ENCODE measurements around the gene XRCC5.

Gene XRCC5

DNA sequence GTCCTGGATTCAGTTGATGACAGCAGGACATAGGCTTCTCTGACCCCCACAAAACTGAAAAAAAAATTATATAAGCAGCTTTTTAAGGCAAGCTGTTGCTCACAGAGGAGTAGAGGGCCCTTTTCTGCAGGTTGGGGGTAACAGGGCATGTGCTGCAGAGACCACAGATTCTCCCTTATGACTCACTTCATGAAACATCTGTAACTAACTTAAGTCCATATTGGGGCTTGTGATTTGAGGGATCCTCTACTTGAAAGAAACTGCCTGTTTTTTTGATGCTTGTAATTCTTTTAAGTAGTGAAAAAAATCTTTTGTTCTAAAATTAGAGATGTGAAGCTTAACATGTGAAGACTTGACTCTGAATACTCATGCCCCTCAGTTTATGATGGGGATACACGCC lies 33.4 kb downstream of the XRCC5 start:
- Histone ChIP-seq H3F3A (ENCODE audit: insufficient read depth) (peaks cover 6% of the 10 kb centered on the region; the same call in 1 of the 2 replicates), H4K20me1 (ENCODE audit: low read depth, low read length) (peaks cover 11% of the 10 kb centered on the region; the same call in 1 of the 2 replicates), H3K27ac (ENCODE audit: low read depth, low read length) (no peak overlapping the region), H3K9me3 (ENCODE audit: insufficient read depth, low read length) (no peaks in the 10 kb centered on the region), H2AFZ (ENCODE audit: low read depth, low read length, severe bottlenecking) (no peak overlapping the region), H3K36me3 (ENCODE audit: low read length) (peaks cover 69% of the 10 kb centered on the region), H3K4me3 (ENCODE audit: insufficient read depth, low read length, poor library complexity, severe bottlenecking) (no peak overlapping the region), H3K27me3 (ENCODE audit: low read length) (no peaks in the 10 kb centered on the region), H3K4me2 (ENCODE audit: low read depth, low read length, poor library complexity, severe bottlenecking) (no peak overlapping the region), H3K79me2 (ENCODE audit: insufficient read depth, low read length) (peaks cover 7% of the 10 kb centered on the region), H3K9me2 (replicated peaks; ENCODE audit: insufficient read depth, low read length) (no peaks in the 10 kb centered on the region), H3K9ac (ENCODE audit: low read length) (no peak overlapping the region)
- TF ChIP-seq EZH2phosphoT487 (conservative IDR thresholded peaks at IDR 0.05; ENCODE audit: low read length) = no peak
- TF ChIP-seq, protein P1, sequence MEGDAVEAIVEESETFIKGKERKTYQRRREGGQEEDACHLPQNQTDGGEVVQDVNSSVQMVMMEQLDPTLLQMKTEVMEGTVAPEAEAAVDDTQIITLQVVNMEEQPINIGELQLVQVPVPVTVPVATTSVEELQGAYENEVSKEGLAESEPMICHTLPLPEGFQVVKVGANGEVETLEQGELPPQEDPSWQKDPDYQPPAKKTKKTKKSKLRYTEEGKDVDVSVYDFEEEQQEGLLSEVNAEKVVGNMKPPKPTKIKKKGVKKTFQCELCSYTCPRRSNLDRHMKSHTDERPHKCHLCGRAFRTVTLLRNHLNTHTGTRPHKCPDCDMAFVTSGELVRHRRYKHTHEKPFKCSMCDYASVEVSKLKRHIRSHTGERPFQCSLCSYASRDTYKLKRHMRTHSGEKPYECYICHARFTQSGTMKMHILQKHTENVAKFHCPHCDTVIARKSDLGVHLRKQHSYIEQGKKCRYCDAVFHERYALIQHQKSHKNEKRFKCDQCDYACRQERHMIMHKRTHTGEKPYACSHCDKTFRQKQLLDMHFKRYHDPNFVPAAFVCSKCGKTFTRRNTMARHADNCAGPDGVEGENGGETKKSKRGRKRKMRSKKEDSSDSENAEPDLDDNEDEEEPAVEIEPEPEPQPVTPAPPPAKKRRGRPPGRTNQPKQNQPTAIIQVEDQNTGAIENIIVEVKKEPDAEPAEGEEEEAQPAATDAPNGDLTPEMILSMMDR (IDR thresholded peaks at IDR 0.05; ENCODE audit: insufficient read depth, low read length, poor library complexity, severe bottlenecking) = no peak

DNA sequence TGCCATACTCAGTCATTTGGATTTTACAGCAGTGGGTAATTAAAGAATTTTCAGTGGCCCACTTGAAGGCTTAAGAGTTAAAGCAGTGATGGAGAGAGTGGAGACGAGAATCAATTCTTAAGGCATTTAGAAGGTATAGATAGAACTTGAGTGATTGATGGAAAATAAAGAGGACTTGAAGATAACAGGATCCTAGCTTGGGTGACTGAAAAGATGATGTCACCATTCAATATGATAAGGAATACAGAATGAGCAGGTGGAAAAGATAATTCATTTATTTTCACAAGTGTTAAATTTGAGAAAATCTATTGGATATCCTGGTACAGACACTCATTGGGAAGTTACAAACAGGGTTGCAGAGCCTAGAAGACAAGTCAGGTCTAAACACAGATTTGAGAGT lies 35.2 kb downstream of the XRCC5 start:
- peaks cover 25% of the 10 kb centered on the region for H3K79me2 ChIP-seq (ENCODE audit: insufficient read depth, low read length)

DNA sequence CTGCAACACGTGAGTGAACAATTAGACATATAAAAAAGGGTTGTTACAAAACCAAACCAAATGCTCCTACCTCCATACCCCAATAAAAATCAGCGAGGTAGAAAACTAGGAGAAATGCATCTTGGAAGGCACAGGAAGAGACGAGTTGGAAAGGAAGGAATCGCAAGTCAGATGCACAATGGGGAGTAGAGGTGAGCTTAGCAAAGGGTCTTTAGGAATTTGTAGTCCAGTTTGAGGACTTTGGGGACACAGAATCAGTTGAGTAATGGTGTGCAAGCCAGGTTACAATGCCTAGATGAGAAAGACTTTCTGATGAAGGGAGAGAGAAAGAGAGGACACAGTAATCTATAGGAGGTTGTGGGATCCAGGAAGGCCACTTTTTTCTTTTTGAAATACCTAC lies 35.7 kb downstream of the XRCC5 start:
- Histone ChIP-seq H3K4me2 (ENCODE audit: low read depth, low read length, poor library complexity, severe bottlenecking) (no peak overlapping the region), H3K79me2 (ENCODE audit: insufficient read depth, low read length) (peaks cover 26% of the 10 kb centered on the region)
- no peak for TF ChIP-seq EZH2phosphoT487 (conservative IDR thresholded peaks at IDR 0.05; ENCODE audit: low read length)
- TF ChIP-seq, protein P1 (IDR thresholded peaks at IDR 0.05; ENCODE audit: insufficient read depth, low read length, poor library complexity, severe bottlenecking) = no peak

More for the DNA sequence above, 35.2 kb downstream of the XRCC5 start:
- Histone ChIP-seq H3K9me2 (replicated peaks; ENCODE audit: insufficient read depth, low read length) (no peaks in the 10 kb centered on the region), H3F3A (ENCODE audit: insufficient read depth) (no peaks in the 10 kb centered on the region), H3K27ac (ENCODE audit: low read depth, low read length) (no peak overlapping the region), H4K20me1 (ENCODE audit: low read depth, low read length) (peaks cover 17% of the 10 kb centered on the region; the same call in 1 of the 2 replicates), H3K4me2 (ENCODE audit: low read depth, low read length, poor library complexity, severe bottlenecking) (no peak overlapping the region), H2AFZ (ENCODE audit: low read depth, low read length, severe bottlenecking) (no peak overlapping the region), H3K9ac (ENCODE audit: low read length) (no peak overlapping the region), H3K4me3 (ENCODE audit: insufficient read depth, low read length, poor library complexity, severe bottlenecking) (no peak overlapping the region), H3K36me3 (ENCODE audit: low read length) (peaks cover 73% of the 10 kb centered on the region), H3K27me3 (ENCODE audit: low read length) (no peaks in the 10 kb centered on the region), H3K9me3 (ENCODE audit: insufficient read depth, low read length) (no peaks in the 10 kb centered on the region)
- TF ChIP-seq, protein P1 (IDR thresholded peaks at IDR 0.05; ENCODE audit: insufficient read depth, low read length, poor library complexity, severe bottlenecking) = no peak
- TF ChIP-seq EZH2phosphoT487 (conservative IDR thresholded peaks at IDR 0.05; ENCODE audit: low read length) = no peak

More for the DNA sequence above, 35.7 kb downstream of the XRCC5 start:
- no peaks in the 10 kb centered on the region for H3K27me3 ChIP-seq (ENCODE audit: low read length)
- no peaks in the 10 kb centered on the region for H3K9me2 ChIP-seq (replicated peaks; ENCODE audit: insufficient read depth, low read length)
- H4K20me1 ChIP-seq (ENCODE audit: low read depth, low read length) = peaks cover 16% of the 10 kb centered on the region; the same call in 1 of the 2 replicates
- H3K9me3 ChIP-seq (ENCODE audit: insufficient read depth, low read length) = no peaks in the 10 kb centered on the region
- no peak overlapping the region for H3K27ac ChIP-seq (ENCODE audit: low read depth, low read length)
- H2AFZ ChIP-seq (ENCODE audit: low read depth, low read length, severe bottlenecking) = no peak overlapping the region
- peaks cover 71% of the 10 kb centered on the region for H3K36me3 ChIP-seq (ENCODE audit: low read length)
- no peaks in the 10 kb centered on the region for H3F3A ChIP-seq (ENCODE audit: insufficient read depth)
- no peak overlapping the region for H3K9ac ChIP-seq (ENCODE audit: low read length)
- H3K4me3 ChIP-seq (ENCODE audit: insufficient read depth, low read length, poor library complexity, severe bottlenecking) = no peak overlapping the region

All from SU-DHL-6 (cell line).